ENCODE results near the gene RTN4R. TPM values are rescaled to one million over a fixed set of nuclear protein-coding genes. Genes with fewer than 3 reads are reported as not detected.
A peak's percentile ranks its signal among the peaks of the same experiment; 100 is the strongest.

RTN4R gene
- total and polyA plus RNA-seq, 9 of the 15 experiments (the other 6 are each of a cell fraction or from before 2014, with no cell fraction given): 0.04 to 2.8 (median 1.4) TPM; not detected in 3

DNA sequence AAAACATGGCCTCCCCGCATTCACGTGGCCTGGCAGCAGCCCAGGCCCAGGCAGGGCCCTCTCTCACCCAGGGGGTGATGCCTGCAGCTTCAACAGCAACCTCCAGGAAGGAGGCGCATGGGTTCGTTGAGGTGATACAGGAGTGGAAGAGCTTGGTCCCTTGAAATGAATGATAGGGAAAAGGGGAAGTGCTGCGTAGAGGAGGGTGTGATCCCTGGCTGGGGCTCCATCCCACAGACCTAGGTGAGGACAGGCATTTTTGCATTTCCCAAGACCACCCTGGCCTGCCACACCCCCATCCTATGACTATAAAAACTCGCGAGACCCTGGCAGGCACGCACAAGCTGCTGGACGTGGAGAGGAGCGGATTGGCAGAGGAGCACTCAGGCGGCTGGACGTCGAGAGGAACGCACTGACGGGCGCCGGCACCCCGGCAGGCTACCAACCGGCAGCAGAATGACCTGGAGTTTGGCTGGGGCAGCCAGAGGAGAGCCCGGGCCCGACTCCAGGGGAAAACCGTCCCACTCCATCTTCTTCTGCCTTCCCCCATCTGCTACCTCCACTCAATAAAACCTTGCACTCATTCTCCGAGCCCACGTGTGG, 32.6 kb downstream of the RTN4R start (continued):
- TF ChIP-seq, protein P1, sequence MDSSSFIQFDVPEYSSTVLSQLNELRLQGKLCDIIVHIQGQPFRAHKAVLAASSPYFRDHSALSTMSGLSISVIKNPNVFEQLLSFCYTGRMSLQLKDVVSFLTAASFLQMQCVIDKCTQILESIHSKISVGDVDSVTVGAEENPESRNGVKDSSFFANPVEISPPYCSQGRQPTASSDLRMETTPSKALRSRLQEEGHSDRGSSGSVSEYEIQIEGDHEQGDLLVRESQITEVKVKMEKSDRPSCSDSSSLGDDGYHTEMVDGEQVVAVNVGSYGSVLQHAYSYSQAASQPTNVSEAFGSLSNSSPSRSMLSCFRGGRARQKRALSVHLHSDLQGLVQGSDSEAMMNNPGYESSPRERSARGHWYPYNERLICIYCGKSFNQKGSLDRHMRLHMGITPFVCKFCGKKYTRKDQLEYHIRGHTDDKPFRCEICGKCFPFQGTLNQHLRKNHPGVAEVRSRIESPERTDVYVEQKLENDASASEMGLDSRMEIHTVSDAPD (CRISPR knock-in tag; IDR thresholded peaks at IDR 0.05): no peak
- TF ChIP-seq ZNF668 (CRISPR knock-in tag; IDR thresholded peaks at IDR 0.05) (no peak), ILK (tag; IDR thresholded peaks at IDR 0.05; ENCODE audit: borderline replicate concordance, low read depth) (no peak), NFIX (CRISPR knock-in tag; IDR thresholded peaks at IDR 0.05; ENCODE audit: low read depth) (no peak), KDM2B (CRISPR knock-in tag; IDR thresholded peaks at IDR 0.05) (no peak), MYC (IDR thresholded peaks at IDR 0.05; ENCODE audit: low read depth, low read length) (0 out of 2 replicates have a peak, but pooled peaks have one; percentile 7), MYC (CRISPR knock-in tag; IDR thresholded peaks at IDR 0.05; ENCODE audit: borderline replicate concordance, low read depth) (no peak), RCOR1 (IDR thresholded peaks at IDR 0.05; ENCODE audit: borderline replicate concordance in 1 of 2, low read depth in 2 of 2, low read length in 2 of 2) (0 out of 4 replicates have a peak, but pooled peaks of 1 of the 2 experiments have one; percentile 0), BRD9 (IDR thresholded peaks at IDR 0.05; ENCODE audit: low read depth, partially characterized antibody) (no peak), ZNF75A (CRISPR knock-in tag; IDR thresholded peaks at IDR 0.05) (no peak), KAT2B (IDR thresholded peaks at IDR 0.05; ENCODE audit: low read depth, low read length) (no peak), RAD21 (CRISPR knock-in tag; conservative IDR thresholded peaks at IDR 0.05 in 1 of 2, IDR thresholded peaks at IDR 0.05 in 1 of 2) (no peak), GABPA (tag; conservative IDR thresholded peaks at IDR 0.05; ENCODE audit: low read depth) (no peak), NRF1 (conservative IDR thresholded peaks at IDR 0.05 in 1 of 2, IDR thresholded peaks at IDR 0.05 in 1 of 2) (peak in 1 of 2 experiments; percentile 3; a peak in 1 of 4 replicates), MTA2 (IDR thresholded peaks at IDR 0.05; ENCODE audit: low read depth) (no peak), ZNF12 (CRISPR knock-in tag; IDR thresholded peaks at IDR 0.05) (no peak), SETDB1 (IDR thresholded peaks at IDR 0.05; ENCODE audit: low read length) (peak; percentile 21)
- TF ChIP-seq, protein P2, sequence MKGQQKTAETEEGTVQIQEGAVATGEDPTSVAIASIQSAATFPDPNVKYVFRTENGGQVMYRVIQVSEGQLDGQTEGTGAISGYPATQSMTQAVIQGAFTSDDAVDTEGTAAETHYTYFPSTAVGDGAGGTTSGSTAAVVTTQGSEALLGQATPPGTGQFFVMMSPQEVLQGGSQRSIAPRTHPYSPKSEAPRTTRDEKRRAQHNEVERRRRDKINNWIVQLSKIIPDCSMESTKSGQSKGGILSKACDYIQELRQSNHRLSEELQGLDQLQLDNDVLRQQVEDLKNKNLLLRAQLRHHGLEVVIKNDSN (CRISPR knock-in tag; IDR thresholded peaks at IDR 0.05): no peak

Data from K562 (cell line).